ENCODE measurements around the gene CNDP2.
A peak's percentile ranks its signal among the peaks of the same experiment; 100 is the strongest.
"Not testable (repeated sequence)": the region's sequence is repeated elsewhere in the genome, so short reads cannot be mapped to it uniquely, and the experiment has no call there.

Gene CNDP2

DNA sequence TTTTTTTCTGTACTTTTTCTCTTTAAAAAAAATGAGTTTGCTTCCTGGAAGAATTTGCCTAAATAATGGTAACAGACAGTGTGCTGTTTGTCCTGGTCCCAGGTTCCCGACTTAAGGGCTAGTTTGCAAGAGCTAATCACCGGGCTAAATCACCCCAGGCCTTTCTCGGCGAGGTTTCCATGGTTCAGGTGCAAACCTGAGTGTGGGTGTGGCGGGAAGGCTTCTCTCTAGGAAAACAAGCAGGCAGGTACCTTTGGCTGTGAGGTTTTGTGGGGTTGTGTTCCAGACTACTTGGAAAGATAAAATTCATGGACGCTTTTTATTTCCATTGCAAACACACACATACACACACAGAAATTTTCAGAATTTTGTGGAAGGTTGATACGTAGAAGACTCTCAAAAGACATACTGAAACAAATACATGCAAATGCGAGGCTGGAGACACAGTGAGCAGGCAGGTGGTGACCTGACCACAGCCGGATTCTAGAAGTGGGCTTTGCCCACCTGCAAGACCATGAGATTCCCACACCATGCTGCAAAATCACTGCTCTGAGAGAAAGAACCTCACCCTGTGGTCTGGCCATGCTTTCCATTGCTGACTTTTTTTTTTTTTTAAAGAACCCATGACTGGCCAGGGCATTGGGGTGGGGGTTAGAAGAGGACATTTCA lies 39.0 kb downstream of the CNDP2 start:
- no peak for DNase-seq (ENCODE audit: low read depth in 3 of 3)

DNA sequence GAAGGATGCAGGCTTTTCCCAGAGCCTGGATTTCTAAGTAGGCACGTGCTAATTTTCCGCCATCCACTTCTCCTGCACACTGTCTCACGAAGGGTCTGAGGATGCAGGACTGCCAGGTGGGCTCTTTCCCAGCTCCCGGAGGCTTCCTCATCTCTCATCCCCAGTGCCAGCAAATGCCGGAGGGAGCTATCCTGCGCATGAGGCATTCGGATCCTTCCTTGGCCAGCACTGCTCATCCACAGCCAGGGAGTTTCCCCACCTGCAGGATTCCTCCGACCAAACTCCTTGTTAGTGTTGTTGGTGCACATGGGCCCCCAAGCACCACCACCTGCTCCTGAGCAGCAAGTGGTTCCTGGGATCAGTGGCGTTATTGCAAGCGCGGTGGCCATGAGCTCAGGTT lies 43.1 kb downstream of the CNDP2 start:
- no peak for DNase-seq (ENCODE audit: low read depth in 3 of 3)

- DNase-seq (ENCODE audit: low read depth in 3 of 3): no peak
Measured at GRCh38 chr18:74540652-74541421, 44.7 kb downstream of the CNDP2 start.

GRCh38 chr18:74541703-74542555 lies 45.8 kb downstream of the CNDP2 start:
- no peak for DNase-seq (ENCODE audit: low read depth in 3 of 3)

DNA sequence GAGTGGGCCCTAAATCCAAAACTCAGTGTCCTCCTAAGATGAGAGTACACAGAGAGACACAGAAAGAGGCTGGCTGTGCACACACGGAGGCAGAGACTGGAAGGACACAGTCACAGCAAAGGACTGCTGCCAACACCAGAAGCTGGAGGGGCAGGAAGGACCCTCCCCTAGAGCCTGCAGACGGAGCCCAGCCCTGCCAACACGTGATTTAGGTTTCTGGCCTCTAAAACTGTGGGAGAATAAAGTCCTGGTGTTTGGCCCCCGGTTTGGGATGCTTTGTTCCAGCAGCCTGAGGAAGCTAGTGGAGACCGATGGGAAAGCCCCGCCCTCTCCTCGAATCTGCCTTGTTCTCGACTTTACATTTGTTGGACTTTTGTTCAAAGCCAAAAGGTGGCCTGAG lies 48.7 kb downstream of the CNDP2 start:
- no peak for DNase-seq (ENCODE audit: low read depth in 3 of 3)

- no peak for DNase-seq (ENCODE audit: low read depth in 3 of 3)
Measured at GRCh38 chr18:74546007-74546406, 49.8 kb downstream of the CNDP2 start.

DNA sequence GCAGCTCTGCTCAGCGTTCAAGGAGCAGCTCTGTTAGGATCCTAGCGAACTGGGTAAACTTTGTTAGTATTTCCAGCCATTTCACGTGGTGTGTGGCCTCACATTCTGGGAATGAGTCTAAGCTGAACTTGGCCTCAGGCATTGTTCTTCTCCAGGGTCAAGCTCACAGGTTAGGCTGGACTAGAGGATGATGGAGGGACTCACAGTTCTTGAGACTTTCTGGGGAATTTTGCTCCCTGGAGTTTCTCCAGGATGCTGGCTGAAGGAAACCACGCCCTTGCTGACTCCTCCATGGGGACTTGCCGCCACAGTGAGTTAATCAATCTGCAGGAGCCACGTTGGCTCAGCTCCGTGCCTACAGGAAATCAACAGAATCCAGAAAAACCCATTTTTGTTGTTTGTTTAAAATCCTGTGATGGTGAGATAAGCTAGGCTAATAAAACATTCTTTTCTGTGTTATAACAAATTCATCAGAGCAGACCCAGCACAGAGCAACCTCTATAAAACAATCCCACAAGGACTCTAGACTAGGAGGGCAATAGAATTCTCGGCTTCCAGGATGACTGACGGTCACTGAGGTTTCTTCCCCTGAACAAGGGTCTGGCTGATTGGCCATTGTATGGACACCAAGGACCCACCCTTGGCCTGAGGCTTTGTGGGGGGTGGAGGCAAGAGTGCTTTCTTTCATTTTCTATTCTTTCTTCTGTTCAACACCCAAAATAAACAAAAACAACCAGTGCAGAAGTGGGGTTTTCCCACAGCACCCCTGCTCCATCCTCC lies 50.8 kb downstream of the CNDP2 start:
- DNase-seq (ENCODE audit: low read depth in 3 of 3): no peak

DNA sequence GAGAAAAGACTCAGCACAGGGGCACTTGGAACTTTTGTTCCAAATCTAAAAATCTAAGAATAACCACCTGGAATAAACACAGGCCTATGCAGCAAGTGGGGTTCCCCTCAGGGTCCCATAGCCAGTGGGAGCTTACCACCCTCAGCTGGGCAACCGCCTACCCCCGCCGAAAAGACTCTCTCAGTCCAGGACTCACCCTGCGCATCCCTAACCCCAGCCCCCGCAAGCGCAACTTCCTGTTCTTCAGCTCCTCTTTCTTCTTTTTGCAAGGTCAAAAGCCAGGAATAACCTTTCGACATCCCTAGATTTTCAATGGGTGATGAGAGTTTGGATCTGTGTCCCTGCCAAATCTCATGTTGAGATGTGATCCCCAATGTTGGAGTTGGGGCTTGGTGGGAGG lies 51.7 kb downstream of the CNDP2 start:
- DNase-seq (ENCODE audit: low read depth in 3 of 3): no peak

DNA sequence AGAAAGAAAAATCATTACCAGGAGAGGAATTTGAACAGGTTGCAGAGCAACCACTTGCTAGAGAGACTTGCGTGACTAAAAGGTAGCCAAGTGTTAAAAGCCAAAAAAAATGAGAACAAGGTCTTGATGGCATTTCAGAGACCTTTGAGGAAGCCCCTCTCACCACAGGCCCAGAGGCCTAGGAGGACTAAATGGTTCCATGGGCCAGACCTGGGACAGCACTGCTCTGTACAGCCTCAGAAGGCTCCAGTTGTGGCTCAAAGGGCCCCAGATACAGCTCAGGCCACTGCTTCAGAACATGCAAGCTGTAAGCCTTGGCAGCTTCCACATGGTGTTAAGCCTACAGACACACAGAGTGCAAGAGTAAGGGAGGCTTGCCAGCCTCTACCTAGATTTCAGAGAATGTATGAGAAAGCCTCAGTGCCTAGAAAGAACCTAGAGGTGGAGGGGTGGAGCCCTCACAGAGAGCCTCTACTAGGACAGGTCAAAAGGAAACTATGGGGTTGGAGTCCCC lies 53.5 kb downstream of the CNDP2 start:
- no peak for DNase-seq (ENCODE audit: low read depth in 3 of 3)

- DNase-seq (ENCODE audit: low read depth in 3 of 3): no peak
Measured at GRCh38 chr18:74550886-74551285, 54.7 kb downstream of the CNDP2 start.

- DNase-seq (ENCODE audit: low read depth in 3 of 3): no peak
Measured at GRCh38 chr18:74551452-74551851, 55.3 kb downstream of the CNDP2 start.

- peak; percentile 52 to 70 (median 57) for DNase-seq (ENCODE audit: low read depth in 3 of 3)
Measured at GRCh38 chr18:74551936-74552555, 55.9 kb downstream of the CNDP2 start.

DNA sequence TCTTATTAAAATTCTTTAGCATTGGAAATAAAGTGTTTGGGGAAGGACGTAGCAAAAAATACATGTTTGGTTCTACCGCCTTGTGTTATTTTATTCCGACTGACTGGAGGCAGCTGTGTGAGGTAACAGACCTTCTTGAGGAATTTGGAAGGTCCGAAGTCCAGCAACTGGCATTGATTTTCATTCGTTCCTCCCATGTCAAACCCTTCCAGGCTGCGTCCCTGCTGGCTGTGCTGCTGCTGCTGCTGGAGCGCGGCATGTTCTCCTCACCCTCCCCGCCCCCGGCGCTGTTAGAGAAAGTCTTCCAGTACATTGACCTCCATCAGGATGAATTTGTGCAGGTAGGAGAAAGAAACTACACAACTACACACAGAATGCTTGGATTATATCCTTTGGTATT lies 60.0 kb downstream of the CNDP2 start:
- DNase-seq (ENCODE audit: low read depth in 3 of 3): no peak

GRCh38 chr18:74558096-74558495 lies 61.9 kb downstream of the CNDP2 start:
- no peak for DNase-seq (ENCODE audit: low read depth in 3 of 3)

DNA sequence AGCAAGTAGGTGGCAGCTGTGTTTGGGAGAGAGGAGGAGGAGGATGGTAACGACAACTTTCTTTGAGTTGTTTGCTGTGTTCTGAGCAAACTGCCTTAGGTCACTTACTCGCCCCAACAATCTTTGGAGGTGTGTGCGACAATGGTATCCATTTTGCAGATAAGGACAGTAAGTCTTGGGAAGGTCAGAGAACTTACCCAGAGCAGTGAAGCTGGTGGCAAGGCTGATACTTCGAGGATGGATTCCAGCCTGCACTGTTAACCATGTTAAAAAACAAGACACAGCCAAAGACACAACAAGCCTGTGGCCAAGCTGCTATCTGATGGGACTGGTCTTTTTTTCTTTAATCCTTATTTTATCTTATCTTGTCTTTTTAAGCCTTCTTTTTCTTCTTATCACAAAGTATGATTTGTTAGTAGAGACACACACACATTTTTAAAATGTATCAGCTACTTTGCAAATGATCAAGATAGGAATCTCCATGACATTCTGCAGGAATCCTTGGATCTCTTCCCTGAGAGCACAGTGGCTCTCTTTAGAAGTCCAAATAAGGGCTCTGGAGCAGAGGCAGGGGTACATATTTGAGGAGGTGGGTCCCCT lies 66.1 kb downstream of the CNDP2 start:
- DNase-seq (ENCODE audit: low read depth in 3 of 3): no peak

GRCh38 chr18:74562775-74563174 lies 66.6 kb downstream of the CNDP2 start:
- no peak for DNase-seq (ENCODE audit: low read depth in 3 of 3)

DNA sequence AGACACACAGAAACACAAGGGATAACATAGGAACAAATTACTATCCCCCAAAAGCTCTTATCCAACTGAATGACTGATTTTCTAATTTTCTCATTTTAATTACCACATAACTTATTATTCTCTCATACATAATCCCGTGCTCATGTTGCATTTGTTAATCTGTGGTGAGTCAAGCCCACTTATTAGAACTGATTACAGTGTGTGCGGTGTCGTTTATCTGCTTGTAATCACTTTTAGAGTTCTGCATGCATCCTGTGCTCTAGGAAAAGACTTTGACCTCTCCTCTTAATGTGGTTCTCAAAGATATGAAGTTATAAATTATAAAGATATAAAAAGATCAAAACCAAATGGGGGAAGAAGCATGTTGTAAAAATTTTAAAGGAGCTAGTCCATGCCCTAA lies 67.8 kb downstream of the CNDP2 start:
- DNase-seq (ENCODE audit: low read depth in 3 of 3): no peak

GRCh38 chr18:74565164-74565563 lies 69.0 kb downstream of the CNDP2 start:
- not testable (repeated sequence) for DNase-seq (ENCODE audit: low read depth in 3 of 3)

DNA sequence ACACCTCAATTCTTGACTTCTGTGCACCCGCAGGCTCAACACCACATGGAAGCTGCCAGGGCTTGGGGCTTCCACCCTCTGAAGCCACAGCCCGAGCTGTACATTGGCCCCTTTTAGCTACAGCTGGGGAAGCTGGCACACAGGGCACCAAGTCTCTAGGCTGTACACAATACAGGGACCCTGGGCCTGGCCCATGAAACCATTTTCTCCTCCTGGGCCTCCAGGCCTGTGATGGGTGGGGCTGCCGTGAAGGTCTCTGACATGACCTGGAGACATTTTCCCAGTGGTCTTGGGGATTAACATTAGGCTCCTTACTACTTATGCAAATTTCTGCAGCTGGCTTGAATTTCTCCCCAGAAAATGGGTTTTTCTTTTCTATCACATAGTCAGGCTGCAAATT lies 69.8 kb downstream of the CNDP2 start:
- not testable (repeated sequence) for DNase-seq (ENCODE audit: low read depth in 3 of 3)

- no peak for DNase-seq (ENCODE audit: low read depth in 3 of 3)
Measured at GRCh38 chr18:74567822-74568221, 71.7 kb downstream of the CNDP2 start.

DNA sequence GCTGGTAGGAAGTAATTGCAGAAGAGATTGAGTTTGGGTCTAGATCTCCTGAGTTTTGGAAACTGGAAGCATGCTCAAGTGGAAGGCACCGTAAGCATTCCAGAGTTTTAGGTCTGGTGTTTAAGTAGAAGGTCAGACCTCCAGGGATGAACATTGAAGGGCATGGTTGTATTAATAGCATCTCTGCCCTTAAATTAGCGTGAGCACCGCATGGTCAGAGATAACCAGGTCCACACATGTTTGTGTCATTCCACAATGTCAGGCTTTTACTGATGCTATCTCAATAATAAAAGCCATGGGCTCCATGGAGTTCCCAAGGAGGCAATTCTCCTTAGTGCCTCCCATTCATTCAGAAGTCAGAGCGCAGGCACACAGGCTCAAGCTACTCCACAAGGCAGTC lies 73.2 kb downstream of the CNDP2 start:
- DNase-seq (ENCODE audit: low read depth in 3 of 3): no peak
